Measurements from ENCODE around the gene RPL29.

- TF ChIP-seq EZH2 (IDR thresholded peaks at IDR 0.05) (no peak), POLR2AphosphoS5 (IDR thresholded peaks at IDR 0.05; ENCODE audit: borderline replicate concordance, low read depth, low read length) (no peak), FOXP2 (optimal IDR thresholded peaks at IDR 0.05; ENCODE audit: control extremely low read depth, extremely low read length, insufficient read depth) (no peak)
Measured at GRCh38 chr3:52010431-52010830, 14.7 kb upstream of the RPL29 start.
